ENCODE measurements around the gene LRIG1. TPM values are rescaled to one million over a fixed set of nuclear protein-coding genes. Genes with fewer than 3 reads are reported as not detected.

LRIG1 gene
- total and polyA plus RNA-seq, 2 of the 8 experiments (the other 6 are each of a cell fraction or from before 2014, with no cell fraction given) = 78.1 to 88.7 TPM

DNA sequence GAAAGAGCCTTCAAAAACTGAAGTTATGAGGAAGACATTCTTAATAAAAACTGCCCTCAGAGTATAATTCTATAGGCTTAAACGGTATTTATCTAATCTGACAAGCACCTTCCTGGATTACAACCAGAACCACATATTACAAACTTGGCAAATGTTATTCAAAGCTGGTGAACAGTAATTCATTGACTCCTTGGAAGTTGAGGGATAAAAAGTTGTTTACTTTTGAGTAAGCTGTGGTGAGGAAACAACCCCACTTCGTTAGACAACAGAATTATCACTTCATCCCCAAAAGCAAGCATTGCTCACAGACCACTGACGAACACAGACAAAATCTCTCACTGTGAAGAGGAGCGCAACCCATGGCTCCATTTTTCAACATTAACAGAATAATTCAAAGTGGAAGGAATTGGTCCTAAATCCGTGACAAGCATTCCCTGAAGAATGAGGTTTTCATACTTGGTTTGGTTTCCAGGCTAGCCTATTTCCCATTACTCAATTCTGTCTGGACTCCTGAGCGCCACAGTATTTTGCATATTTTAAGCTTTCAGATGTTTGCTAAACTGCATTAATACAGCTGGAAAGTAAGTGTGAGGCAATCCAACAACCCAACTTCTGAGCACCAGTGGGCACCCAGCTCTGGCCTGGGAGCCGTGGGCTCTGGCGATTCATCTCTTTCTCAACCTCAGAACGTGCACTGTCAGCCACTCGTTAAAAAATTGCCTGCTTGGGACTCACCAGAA is 32.7 kb downstream of the LRIG1 start:
- Histone ChIP-seq H3K27me3 (replicated peaks in 1 of 4; ENCODE audit: control insufficient read depth in 3 of 4, extremely low read depth in 1 of 4, insufficient read depth in 3 of 4, low read length in 3 of 4) (no peaks in the 10 kb centered on the region), H3K4me3 (ENCODE audit: extremely low read depth in 1 of 4, insufficient read depth in 2 of 4, low read depth in 3 of 4, low read length in 4 of 4) (no peak overlapping the region), H3K9ac (replicated peaks in 1 of 4; ENCODE audit: extremely low read depth in 1 of 4, low read depth in 3 of 4, low read length in 3 of 4) (no peak overlapping the region), H4K8ac (ENCODE audit: extremely low read depth, insufficient read depth, low read length) (no peak overlapping the region), H2BK120ac (replicated peaks; ENCODE audit: low read depth, low read length) (no peak overlapping the region), H2BK20ac (ENCODE audit: low read length) (no peak overlapping the region), H3K18ac (ENCODE audit: extremely low read depth, low read length) (no peak overlapping the region), H3K23ac (ENCODE audit: insufficient read length) (no peak overlapping the region), H4K20me1 (replicated peaks in 1 of 2; ENCODE audit: control insufficient read depth in 1 of 2, insufficient read depth in 2 of 2, low read length in 2 of 2) (peaks cover 33 to 38% of the 10 kb centered on the region in 2 experiments), H2BK15ac (ENCODE audit: low read length) (no peak overlapping the region), H2BK12ac (ENCODE audit: low read depth, low read length) (no peak overlapping the region), H3K4me1 (replicated peaks in 1 of 4; ENCODE audit: control insufficient read depth in 3 of 4, insufficient read depth in 4 of 4, low read length in 3 of 4) (peaks cover 0 to 24% (median 22%) of the 10 kb centered on the region in 4 experiments; a peak in 6 of 7 replicates), H3K79me2 (ENCODE audit: control insufficient read depth in 1 of 2, insufficient read depth in 2 of 2, low read length in 2 of 2) (peaks cover 44 to 99% of the 10 kb centered on the region in 2 experiments), H2AFZ (ENCODE audit: low read length) (no peak overlapping the region), H2BK5ac (ENCODE audit: low read depth, low read length) (no peak overlapping the region), H3K4ac (replicated peaks; ENCODE audit: insufficient read length, low read depth, low read length) (no peak overlapping the region), H3K36me3 (ENCODE audit: control insufficient read depth in 2 of 4, insufficient read depth in 4 of 4, low read length in 3 of 4) (no peaks in the 10 kb centered on the region), H3K9me3 (ENCODE audit: insufficient read depth in 2 of 2, low read depth in 1 of 2, low read length in 1 of 2) (no peaks in the 10 kb centered on the region), H3K4me2 (ENCODE audit: insufficient read depth in 1 of 2, low read depth in 2 of 2, low read length in 2 of 2) (no peak overlapping the region), H3K27ac (ENCODE audit: low read depth, low read length) (no peak overlapping the region), H3K23me2 (ENCODE audit: low read depth, low read length) (no peaks in the 10 kb centered on the region), H3K56ac (replicated peaks; ENCODE audit: insufficient read length, low read depth, low read length) (no peak overlapping the region), H4K91ac (replicated peaks; ENCODE audit: insufficient read length, low read length) (no peak overlapping the region), H3K14ac (ENCODE audit: insufficient read length) (no peak overlapping the region), H3K79me1 (ENCODE audit: low read depth, low read length) (peaks cover 12% of the 10 kb centered on the region; the same call in 1 of the 2 replicates), H4K5ac (ENCODE audit: insufficient read length, low read depth, low read length) (no peak overlapping the region), H2AK5ac (ENCODE audit: low read depth, low read length) (no peak overlapping the region)
- WGBS, 2 experiments (ENCODE audit: extremely low coverage in 1 of 2, insufficient coverage in 1 of 2, insufficient read length in 1 of 2, insufficient replicate concordance in 2 of 2, low coverage in 1 of 2, low lambda C conversion rate in 2 of 2, missing lambda C conversion rate in 1 of 2) = 83% methylated on average over 10 of the region's 10 CpGs; no CpG with 5 or more reads in 1 of the 2 experiments
- ChIA-PET POLR2A (ENCODE audit: partially characterized antibody) (interaction anchor here (0.7 to 2.1 kb wide), 3 partner anchors 16 to 28 kb away, joined by 3 to 7 read pairs (median 4); no protein-coding TSS in a partner anchor), CTCF (ENCODE audit: partially characterized antibody) (interaction anchor here (0.9 to 1.8 kb wide), 8 partner anchors 25 to 354 kb away, joined by 3 to 8 read pairs (median 4); no protein-coding TSS in a partner anchor)
- no peak for DNase-seq (ENCODE audit: low read depth in 1 of 2, low spot score in 2 of 2)
- FAIRE-seq = no peak
- TF ChIP-seq ATF2 (IDR thresholded peaks at IDR 0.05; ENCODE audit: low read length) = no peak
- no peak for TF ChIP-seq BRCA1 (IDR thresholded peaks at IDR 0.05; ENCODE audit: low read depth, low read length)
